Activated CD8-positive, alpha-beta memory T cell treated with anti-CD3 and anti-CD28 coated beads for 48 hours (primary cell): ENCODE measurements around the gene LRRC61.
A peak's percentile ranks its signal among the peaks of the same experiment; 100 is the strongest.

Experiments used
- DNase-seq, 3 experiments: peaks; one replicate each; pipeline ENCODE4 v3.0.0-alpha.2; 2020; ENCODE audit warnings: low read depth in 2 of 3, low spot score in 2 of 3

LRRC61 gene

DNA sequence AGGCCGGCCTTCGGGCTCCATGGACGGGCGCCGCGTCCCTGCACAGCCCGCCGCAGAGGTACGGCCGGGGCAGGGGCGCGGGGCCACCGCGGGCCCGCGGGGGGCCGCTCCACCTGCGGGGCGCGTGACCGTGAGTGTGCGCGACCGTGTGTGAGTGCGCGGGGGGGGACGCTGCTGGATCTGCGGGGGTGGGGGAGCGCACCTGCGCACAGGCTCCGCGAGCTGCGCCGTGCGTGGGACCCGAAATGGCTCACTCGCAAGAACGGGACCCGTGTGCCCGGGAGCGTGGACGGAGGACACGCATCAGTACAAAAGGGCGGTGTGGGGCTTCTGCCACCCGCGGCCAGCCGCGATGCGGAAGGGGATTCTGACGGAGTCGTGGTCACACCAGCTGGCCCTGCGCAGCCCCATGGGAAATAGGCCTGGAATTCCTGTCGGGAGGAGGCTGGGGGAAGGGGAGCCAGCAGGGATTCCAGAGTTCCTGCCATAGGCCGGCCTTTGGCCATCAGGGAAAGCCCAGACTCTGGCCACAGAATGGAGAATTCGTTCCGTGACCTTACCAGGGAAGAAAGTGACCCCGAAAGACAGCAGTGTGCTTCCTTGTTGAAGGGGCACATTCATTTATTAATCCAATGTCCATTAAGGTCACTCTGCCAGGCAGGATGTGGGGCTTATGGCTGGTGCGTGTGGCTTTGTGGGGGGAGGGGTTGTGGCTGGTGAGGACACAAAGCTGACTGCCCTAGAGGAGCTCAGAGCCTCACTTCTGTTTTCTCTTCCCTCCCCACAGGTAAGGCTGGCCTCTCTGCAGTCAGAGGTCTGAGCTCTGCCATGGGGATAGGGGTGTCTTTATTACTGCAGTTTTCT is 46.0 kb downstream of the LRRC61 start:
- no peak for DNase-seq

DNA sequence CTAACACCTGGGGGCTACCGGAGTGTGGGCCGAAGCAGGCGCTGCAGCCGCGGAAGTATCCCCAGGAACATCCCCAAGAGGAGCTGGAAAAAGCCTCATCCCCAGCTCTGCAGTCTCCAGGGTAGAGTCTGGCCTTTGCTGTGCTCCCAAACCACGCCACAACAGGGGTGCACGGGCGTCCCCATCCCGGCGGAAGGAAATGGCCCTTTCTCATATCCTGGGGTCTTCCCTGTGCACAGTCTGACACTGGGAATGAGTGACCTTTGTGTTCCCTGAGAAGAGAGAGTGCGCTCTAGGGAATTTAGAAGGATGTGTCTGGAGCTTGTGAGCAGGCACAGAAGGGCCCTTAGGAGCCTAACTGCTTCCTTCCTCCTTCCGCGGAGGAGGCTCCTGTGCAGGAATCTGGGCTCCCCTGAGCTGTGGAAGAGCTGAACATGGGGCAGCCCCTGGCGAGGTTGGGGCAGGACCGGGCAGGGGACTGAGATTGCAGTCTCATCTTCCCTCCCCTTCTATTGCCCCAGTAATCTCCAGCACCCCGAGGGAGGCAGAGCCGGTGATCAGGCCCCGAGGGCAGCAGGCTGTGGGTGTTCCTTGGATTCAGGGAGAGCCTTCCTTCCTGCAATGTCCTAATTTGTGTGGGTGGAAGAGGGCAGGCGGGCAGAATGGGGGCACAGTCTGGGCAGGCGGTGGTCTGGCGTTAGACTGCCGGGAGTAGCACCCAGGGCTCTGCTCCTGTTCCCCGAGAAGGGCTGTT is 46.8 kb downstream of the LRRC61 start:
- no peak for DNase-seq

DNA sequence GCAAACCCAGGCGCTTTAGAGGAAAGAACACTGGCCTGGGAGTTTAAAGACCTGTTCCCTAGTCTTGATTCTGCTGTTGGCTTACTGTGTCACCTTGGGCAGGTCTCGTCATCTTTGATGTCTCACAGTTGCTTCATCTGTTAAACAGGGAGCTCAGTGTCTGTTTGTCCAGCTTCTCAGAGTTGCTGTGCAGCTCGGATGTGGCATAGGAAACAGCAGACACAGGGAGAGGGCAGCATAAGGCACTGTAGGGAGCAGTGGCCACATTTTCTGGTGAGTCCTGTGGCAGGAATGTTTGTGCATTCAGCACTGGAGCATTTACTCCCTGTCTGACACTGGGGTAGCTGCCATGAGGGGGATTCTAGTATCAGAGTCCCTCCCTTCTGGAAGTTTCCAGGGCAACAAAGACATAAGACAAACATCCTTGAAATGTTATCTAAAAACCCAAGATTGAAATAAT is 47.5 kb downstream of the LRRC61 start:
- DNase-seq, result no peak

DNA sequence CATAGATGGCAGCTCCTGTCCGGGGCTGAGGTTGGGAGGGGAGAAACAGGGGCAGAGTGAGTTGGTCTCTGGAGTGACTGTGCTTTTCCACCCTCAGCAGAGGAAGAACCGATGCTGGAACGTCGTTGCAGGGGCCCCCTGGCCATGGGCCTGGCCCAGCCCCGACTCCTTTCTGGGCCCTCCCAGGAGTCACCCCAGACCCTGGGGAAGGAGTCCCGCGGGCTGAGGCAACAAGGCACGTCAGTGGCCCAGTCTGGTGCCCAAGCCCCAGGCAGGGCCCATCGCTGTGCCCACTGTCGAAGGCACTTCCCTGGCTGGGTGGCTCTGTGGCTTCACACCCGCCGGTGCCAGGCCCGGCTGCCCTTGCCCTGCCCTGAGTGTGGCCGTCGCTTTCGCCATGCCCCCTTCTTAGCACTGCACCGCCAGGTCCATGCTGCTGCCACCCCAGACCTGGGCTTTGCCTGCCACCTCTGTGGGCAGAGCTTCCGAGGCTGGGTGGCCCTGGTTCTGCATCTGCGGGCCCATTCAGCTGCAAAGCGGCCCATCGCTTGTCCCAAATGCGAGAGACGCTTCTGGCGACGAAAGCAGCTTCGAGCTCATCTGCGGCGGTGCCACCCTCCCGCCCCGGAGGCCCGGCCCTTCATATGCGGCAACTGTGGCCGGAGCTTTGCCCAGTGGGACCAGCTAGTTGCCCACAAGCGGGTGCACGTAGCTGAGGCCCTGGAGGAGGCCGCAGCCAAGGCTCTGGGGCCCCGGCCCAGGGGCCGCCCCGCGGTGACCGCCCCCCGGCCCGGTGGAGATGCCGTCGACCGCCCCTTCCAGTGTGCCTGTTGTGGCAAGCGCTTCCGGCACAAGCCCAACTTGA is 48.2 kb downstream of the LRRC61 start:
- no peak for DNase-seq

DNA sequence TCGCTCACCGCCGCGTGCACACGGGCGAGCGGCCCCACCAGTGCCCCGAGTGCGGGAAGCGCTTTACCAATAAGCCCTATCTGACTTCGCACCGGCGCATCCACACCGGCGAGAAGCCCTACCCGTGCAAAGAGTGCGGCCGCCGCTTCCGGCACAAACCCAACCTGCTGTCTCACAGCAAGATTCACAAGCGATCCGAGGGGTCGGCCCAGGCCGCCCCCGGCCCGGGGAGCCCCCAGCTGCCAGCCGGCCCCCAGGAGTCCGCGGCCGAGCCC is 48.8 kb downstream of the LRRC61 start:
- DNase-seq, result no peak

DNA sequence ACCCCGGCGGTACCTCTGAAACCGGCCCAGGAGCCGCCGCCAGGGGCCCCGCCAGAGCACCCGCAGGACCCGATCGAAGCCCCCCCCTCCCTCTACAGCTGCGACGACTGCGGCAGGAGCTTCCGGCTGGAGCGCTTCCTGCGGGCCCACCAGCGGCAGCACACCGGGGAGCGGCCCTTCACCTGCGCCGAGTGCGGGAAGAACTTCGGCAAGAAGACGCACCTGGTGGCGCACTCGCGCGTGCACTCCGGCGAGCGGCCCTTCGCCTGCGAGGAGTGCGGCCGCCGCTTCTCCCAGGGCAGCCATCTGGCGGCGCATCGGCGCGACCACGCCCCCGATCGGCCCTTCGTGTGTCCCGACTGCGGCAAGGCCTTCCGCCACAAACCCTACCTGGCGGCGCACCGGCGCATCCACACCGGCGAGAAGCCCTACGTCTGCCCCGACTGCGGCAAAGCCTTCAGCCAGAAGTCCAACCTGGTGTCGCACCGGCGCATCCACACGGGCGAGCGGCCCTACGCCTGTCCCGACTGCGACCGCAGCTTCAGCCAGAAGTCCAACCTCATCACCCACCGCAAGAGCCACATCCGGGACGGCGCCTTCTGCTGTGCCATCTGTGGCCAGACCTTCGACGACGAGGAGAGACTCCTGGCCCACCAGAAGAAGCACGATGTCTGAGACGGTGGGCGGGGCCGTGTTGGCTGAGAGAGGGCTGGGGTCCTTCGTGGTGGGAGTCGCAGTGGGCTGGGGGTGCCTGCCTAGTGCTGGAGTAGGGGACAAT is 49.3 kb downstream of the LRRC61 start:
- no peak for DNase-seq

DNA sequence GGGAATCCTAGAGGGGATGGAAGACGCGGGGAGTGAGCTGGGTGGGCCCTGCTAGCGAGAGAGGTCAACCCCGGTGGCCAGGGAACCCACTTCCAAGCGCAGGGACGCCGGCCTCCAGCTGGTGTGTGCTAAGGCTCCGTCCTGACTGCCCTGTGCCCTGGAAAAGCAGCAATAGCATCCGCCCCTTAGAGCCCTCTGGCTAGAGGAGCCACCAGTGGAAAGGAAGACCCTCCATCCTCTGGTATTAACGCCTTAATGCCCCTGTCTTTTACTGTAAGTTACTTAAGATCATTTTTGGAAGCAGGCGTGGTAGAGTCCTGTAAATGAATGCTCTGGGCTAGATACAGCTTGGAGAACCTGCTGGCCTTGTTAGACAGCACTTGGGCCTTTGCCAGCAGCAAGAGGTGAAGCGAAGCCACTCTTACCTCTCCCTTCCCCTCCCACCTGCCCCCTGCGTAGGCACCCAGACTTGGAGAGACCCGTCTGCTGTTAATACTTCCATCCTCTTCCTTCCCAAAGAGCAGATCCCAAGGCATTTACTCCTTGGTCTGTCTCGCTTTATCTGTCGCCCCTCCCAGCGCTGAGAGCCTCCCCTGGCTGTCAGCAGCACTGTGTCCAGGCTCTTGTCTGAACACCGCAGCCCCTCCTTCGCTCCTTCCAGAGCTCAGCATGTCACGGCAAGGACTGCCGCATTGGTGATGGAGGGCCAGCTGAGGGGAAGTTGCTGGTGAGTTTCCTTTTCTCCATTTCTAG is 50.1 kb downstream of the LRRC61 start:
- DNase-seq, result no peak

DNA sequence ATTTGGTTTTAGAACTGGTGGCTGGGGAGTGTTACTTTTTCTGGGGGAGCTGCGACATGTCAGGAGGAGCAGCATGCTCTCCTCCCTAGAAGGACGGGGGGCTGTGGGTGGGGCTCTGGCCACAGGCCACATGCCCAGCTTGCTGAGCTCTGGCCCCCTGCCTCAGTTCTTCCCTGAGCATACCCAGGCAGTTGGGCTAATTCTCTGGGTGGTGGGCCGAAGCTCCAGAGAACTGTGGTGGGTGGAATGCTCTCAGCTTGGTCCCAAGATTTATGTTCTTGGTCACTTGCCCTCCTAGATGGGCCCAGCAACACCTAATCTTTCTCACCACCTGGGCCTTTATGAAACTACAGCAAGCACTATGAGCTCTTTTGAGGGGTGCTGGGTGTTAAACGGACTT is 50.9 kb downstream of the LRRC61 start:
- no peak for DNase-seq

DNA sequence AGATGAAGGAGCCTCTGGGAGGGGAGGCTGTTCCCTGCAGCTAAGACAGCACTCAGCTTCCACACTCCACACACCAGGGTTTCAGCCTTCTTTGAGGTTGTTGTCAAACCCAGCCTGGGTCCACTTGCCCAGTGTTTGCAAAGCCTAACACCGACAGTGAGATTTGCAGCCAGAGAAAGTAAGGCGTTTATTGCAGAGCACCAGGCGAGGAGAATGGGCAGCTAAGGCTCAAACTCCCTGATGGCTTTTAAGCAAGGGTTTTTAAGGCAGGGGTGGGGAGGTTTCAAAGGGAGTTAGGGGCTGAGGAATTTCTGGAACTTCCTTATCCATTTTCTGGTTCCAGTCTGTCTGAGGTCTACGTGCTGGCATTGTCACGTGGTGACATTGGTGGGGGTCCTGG is 51.3 kb downstream of the LRRC61 start:
- DNase-seq, result no peak

DNA sequence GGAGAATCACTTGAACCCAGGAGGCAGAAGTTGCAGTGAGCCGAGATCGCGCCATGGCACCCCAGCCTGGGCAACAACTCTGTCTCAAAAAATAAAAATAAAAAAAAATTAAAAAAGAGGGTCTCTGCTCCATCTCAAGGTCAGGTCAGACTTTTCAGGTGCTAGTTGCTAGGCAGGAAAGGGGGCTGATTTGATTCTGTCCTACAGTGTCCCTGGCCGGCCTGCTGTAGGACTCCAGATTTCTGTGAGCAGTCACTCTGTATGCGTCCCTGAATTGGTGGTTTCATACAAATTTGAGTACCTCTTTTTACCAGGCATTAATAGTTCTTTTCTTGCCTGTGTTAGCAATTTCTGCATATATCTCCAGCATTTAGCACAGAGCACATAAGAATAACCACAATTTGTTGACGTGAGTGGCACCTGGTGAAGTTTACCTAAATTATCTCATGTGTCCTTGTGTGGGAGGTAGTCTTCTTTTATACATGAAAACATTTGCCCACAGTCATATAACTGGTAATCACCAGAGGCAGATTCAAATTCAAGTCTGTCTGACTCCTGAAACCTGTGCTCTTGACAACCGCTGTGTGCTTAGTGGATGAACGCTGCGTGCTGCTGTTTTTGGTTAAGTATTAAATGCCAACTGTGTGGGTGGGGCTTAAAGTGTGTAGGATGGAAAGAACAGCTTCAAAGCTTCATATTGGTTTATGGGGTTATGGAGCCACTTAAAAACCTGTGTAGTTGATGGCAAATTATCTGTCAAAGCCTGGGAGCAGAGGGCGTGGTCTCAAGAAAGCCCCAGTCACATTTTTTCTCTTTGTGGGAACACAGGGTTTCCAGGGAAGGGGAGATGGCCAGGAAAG is 52.7 kb downstream of the LRRC61 start:
- DNase-seq, result no peak

DNA sequence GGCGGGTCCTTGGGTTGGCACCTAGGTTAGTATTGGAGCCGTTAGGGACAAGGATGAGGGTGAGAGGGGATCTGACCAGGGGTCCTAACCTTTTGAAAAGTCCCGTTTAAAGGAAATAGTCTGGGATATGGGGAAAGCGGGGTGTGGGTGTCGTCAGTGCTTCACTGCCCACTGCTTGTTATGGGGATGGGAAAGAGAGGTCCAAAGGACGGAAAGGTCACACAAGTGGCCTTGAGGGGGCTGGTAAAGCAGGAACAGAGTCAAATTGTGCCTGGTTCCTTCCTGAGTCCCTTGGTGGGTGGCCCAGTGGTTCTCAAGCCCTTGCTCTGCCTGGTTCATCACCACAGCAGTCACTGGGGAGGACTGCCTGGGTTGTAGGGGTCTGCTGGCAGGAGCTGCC is 53.4 kb downstream of the LRRC61 start:
- DNase-seq, result no peak

DNA sequence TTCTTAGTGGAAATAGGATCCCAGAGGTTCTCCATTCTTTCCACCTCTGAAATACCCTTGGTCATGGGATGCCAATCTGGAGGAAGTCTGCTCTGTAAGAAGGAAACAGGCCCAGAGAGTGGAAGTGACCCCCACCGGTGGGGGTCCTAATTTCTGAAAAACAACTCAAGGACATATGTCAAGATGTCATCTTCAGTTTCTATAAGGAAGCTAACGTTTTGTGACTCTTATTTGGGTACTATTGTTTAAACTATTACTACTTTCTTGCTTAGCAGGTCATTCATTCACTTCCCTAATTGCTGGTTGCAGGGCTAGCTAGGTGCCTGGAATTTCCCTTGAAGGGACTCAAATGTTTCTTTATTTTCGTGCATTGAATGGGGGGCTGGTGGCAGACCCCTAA is 54.0 kb downstream of the LRRC61 start:
- no peak for DNase-seq

DNA sequence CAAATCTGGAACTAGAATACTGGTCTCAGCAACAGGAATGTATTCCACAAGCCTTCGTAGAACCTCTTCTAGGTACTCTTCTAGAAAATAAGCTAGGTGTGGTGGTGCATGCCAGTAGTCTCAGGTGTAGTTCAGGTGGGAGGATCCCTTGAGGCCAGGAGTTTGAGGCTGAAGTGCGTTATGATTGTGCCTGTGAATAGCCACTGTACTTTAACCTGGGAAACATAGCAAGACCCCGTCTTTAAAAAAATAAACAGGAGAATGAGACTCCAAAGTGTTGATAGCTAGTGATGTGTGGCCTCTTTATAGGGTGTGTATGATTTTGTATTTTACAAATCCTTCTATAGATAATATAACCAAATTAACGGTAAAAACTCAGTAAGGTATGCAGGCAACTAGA is 54.5 kb downstream of the LRRC61 start:
- no peak for DNase-seq

DNA sequence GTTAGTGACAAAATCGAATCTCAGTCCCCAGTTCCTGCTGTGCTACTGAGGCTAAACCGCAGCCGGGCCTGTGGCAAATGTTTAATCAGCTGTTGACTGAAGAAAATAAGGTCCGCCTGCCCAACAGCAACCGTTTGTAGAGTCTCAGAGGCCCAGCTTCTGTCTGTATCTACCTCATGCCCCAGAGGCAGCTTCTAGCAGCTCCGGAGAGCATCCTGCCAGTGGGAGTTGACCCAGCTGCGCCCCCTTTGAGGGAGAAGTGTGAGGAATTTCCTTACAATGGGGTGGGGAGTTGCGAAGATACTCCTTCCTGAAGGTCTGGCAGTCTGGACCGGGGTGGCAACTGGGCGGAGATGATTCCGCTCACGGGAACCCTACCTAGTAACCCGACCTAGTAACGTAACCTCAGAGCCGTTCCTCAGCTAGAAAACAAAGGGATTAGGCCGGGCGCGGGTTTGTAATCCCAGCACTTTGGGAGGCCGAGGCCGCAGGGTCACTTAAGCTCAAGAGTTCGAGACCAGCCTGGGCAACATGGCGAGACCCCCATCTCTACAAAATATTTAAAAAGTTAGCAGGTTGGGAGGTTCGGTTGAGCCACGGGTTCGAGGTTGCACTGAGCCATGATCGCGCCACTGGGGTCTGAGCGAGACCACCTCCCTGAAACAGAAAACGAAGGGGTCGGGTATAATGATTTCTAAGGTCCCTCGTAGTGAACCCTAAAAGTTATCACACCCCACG is 55.1 kb downstream of the LRRC61 start:
- DNase-seq, result no peak

DNA sequence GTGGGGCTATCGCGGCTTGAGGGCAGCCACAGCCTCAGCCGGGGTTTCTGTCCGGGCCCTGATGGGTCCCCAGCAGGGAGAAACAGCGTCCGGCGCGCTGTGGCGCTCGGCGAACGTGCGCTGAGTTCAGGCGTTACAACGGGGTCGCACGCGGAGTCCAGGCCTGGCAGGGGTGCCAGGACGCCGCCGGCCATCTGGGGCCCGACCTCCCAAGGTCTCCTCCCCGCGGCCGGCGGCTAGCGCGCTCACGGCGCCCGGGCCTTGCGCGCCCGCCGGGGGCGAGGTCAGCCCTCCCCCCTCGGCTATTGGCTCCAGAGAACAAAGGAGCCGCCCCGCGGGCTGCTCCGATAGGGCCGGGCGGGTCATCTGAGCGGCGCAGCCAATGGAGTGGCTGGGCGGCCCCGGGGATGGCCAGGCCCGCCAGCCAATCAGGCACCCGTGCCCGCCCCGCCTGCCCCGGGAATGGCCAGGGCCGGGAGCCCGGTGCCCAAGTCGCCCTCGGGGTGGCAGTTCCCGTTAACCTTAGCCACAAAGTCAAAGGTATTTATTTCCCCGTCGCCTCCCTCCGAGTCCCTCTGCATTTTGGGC is 55.8 kb downstream of the LRRC61 start, which contains the start of gene ZNF775:
Gene ZNF775, plus strand, starts transcription at position 478 of the 588 bp plus-strand sequence. CDS start 9,141 bp downstream, outside the sequence.
- peak; percentile 74 to 92 (median 77) for DNase-seq

DNA sequence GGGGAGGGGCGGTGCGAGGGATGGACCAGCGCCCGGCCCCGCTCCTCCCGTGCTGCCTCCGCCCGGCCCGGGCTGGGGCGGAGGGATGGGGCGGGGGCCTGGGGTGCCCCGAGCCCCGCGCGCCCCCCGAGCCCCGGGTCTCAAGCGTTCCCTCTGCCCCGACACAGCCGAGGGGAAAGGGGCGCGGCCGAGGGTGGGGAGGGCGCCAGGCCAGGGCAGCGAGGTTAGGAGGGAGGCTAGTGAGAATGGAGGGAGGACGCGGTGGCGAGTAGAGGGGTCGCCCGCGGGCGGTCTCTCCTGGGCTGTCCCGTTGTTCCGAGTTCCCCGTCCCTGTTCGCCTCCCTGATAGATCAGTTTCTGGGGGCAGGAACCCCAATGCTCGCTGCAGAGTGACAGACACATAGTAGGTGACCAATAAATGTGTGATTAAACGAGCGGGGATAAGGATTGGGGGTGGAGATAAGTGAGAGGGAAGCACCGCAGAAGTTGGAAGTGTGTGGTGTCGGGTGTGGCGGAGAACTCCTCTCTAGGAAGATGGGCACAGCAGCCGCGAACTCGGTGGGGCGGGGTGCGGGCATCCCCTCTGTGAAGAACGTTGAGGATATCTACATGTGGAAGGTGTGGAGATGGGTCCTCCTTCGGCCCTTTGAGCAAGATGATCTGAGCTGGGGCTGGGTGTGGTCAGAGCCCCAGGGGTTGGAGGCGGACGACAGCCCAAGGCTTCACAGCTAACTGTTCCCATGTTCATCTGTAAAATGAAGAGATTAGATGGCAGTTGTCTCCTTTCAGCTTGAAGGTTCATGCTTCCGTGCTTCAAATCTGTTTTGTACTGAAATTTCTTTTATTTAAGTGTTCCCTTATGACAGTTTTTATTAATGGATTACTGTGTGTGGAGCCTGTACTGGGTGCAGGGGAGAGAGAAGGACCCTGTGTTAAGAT is 56.6 kb downstream of the LRRC61 start:
- no peak for DNase-seq

DNA sequence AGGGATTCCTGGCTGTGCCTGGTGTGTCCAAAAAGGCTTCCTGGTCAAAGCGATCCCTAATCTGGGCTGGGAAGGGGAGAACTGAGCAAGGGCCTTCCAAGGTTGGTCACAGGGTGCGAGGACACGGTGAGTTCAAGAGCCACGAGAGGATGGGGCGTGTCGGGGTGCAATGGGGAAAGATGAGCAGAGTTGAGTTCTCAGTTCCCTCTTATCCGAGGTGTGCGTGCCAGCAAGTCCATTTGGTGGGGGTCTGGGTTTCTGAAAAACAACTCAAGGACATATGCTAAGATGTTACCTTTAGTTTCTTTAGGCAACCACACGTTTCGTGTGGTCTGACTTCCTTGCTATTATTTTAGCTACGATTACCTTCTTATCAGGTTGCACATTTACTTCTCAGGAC is 57.3 kb downstream of the LRRC61 start:
- no peak for DNase-seq
